GM21619 (cell line): Measurements from ENCODE around the gene HAUS3.

Experiments used
- ATAC-seq: cut with Tn5 transposase; IDR thresholded peaks from one replicate; pipeline ENCODE4 v1.9.1; 2021; ENCODE audit not compliant: unreplicated experiment

The HAUS3 gene, protein sequence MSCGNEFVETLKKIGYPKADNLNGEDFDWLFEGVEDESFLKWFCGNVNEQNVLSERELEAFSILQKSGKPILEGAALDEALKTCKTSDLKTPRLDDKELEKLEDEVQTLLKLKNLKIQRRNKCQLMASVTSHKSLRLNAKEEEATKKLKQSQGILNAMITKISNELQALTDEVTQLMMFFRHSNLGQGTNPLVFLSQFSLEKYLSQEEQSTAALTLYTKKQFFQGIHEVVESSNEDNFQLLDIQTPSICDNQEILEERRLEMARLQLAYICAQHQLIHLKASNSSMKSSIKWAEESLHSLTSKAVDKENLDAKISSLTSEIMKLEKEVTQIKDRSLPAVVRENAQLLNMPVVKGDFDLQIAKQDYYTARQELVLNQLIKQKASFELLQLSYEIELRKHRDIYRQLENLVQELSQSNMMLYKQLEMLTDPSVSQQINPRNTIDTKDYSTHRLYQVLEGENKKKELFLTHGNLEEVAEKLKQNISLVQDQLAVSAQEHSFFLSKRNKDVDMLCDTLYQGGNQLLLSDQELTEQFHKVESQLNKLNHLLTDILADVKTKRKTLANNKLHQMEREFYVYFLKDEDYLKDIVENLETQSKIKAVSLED

GRCh38 chr4:2241410-2242353 lies at the start of gene HAUS3, which contains the start of gene POLN:
Gene HAUS3 (minus strand): TSS chr4:2242121. CDS start chr4:2240946, 1,175 bp downstream.
Gene POLN (minus strand): TSS chr4:2242121. CDS start chr4:2229231, 12,890 bp downstream.
- peak; percentile 81 for ATAC-seq

GRCh38 chr4:2290974-2291704 lies 49.2 kb upstream of the HAUS3 start:
- no peak for ATAC-seq

DNA sequence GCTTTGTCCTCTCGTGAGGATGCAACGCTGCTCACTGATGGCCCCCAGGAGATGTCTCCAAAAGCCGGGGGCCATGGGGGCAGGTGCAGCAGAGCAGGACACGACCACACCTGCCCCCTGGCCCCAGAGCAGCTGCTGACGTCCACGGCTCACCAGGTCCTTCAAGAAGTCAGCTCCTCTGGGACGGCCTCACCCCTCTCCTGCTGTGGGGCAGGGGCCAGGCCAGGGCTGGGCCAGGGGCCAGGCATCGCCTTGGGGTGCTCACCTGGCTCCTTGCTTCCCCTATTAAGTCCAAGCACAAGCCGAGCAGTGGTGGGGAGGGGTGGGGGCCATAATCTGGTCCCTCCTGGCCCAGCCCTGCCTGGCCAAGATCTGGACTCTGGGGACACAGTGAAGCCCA lies 48.6 kb upstream of the HAUS3 start:
- no peak for ATAC-seq

GRCh38 chr4:2289955-2290333 lies 48.0 kb upstream of the HAUS3 start:
- ATAC-seq, result no peak

GRCh38 chr4:2289311-2289954 lies 47.5 kb upstream of the HAUS3 start:
- no peak for ATAC-seq

- no peak for ATAC-seq
These were observed 46.2 kb upstream of the HAUS3 start for GRCh38 chr4:2288051-2288541.

- no peak for ATAC-seq
These were observed 45.6 kb upstream of the HAUS3 start for GRCh38 chr4:2287594-2287915.

- ATAC-seq, result no peak
These were observed 45.1 kb upstream of the HAUS3 start for GRCh38 chr4:2286904-2287593.

- ATAC-seq, result no peak
These were observed 43.9 kb upstream of the HAUS3 start for GRCh38 chr4:2285613-2286381.

DNA sequence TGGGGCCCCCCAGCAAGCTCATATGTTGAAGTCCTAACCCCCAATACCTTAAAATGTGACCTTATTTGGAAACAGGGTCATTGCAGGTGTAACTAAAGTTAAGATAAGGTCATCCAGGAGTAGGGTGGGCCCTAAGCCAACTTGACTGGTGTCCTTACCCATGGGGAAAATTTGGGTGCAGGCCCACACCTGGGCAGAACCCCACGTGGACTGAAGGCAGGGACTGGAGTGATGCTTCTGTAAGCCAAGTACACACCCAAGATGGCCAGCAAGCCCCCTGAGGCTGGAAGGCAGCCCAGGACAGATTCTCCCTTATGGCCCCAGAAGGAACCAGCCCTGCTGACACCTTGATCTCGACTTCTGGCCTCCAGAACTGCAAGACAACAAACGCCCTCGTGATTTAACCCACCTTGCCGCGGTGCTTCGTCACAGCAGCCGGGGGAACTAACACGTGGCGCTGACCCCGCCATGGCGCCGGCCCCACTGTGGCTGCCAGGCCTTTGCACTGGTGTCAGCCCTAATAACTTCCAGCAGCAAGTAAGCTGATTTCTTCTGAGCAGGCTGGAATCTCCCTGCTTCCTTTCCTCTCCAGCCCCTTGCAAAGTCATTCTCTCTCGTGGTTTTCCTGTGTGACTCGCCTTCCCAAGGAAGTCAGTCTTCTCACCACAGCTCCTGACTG lies 43.2 kb upstream of the HAUS3 start:
- no peak for ATAC-seq

GRCh38 chr4:2284161-2284933 lies 42.4 kb upstream of the HAUS3 start:
- no peak for ATAC-seq

- ATAC-seq, result no peak
These were observed 41.3 kb upstream of the HAUS3 start for GRCh38 chr4:2283199-2283711.

DNA sequence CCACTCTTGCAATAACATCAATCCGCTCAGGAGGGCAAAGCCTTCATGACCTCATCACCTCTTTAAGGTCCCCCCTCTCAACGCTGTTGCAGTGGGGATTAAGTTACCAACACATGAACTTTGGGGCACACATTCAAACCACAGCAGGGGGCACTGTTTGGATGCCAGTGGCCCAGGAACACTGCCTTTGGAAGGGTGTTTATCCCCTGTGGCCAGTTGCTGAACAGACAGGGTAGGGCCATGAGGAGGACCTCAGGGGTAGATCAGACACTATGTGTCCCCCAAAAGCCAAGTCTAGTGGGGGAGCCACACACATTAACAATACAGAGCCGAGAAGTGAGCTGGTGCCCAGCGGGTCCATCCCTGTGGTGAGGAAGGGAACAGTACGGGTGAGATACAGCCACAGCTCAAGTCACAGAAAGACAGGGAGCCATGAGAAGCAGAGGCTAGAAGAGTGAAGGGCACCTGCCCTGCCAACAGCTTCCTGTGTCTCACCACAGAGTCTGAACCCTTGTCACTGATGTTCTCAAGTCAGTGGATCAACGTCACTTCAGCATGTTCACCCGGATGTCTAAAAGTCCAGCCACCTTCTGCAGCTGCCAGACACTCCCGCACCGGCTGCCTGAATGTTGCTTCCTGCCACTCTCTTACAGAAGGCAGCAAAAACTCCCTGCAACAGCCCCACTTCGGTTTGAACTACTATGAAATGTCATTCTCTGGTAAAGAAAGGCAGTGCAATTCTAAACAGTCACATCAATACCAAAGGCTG lies 39.8 kb upstream of the HAUS3 start:
- peak; percentile 81 for ATAC-seq

GRCh38 chr4:2280531-2281300 lies 38.8 kb upstream of the HAUS3 start:
- no peak for ATAC-seq

GRCh38 chr4:2277956-2278355 lies 36.0 kb upstream of the HAUS3 start:
- ATAC-seq, result no peak
